ENCODE data around the gene WBP11. TPM values are rescaled to one million over a fixed set of nuclear protein-coding genes. Genes with fewer than 3 reads are reported as not detected.

The WBP11 gene
- polyA plus RNA-seq (2012; ENCODE audit: insufficient read depth, insufficient read length) = 118 TPM

DNA sequence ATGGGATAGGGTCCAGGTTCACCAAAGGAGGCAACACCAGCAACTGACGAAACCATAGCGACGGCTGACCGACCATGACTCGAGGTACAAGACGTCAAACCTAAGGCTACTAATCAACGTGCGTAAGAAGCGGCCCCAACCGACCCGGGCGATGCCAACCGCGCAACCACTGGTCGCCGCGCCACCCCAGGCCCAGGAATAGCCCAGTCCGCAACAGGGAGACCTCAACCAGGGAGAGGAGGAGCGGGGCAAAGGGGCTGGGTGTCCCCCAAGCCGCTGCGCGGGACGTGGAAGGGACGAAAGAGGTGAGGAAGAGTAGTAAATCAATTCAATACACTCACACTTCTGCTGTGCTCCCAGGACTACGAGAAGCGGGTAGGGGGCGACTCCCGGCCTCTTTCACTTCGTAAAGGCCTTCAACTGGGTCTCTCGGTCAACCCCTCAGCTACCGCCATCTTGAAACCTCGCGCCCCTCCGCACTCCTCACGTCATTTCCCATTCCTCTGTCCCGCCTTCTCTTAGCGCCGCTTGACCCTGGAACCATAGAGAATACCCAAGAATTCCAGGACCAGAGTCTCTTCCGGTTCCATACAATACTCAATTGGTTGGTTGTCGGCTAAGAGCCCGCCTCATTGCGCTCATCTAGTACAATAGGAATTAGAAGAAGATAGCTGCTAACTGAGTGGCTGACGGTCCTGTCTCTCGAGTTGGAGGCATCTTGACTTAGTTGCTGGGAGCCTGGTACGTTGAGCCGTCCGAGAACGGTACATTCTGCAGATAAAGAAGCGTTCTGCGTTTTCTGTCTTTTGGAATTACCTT lies at the start of gene WBP11, which contains the start of gene C12orf60:
Gene WBP11 (minus strand): TSS at position 468 of the 819 bp plus-strand sequence. CDS start 2,095 bp downstream, outside the sequence.
Gene C12orf60 (plus strand): TSS at position 660 of the 819 bp plus-strand sequence. CDS start 19,266 bp downstream, outside the sequence.
- H3K4me3 ChIP-seq (ENCODE audit: low read length) = peak within 1 kb of the TSS; percentile 94

DNA sequence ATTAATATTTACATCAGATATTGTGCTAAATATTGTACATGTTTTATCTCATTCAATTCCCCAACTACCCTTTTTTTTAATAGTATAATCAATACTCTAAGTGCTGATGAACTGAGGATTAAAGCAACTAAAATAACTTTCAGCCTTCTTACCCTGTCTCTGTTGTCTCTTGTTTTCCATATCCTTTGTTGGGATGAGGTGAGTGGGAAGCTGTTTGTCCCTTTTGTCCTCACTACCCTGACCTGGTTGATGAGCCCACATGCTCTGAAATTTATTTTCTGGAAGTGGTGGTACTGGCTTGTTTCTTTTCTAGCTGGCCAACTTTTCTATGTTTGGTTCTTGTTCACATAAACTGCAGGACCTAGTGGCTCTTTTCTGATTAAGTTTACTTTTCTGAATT lies 49.6 kb upstream of the WBP11 start:
- no peak overlapping the region for H3K4me3 ChIP-seq (ENCODE audit: low read length)
- no peak for DNase-seq (ENCODE audit: low read depth, low spot score)

More for the DNA sequence above, at the start of gene WBP11, which contains the start of gene C12orf60:
- DNase-seq (ENCODE audit: low read depth, low spot score) = peak; percentile 99

DNA sequence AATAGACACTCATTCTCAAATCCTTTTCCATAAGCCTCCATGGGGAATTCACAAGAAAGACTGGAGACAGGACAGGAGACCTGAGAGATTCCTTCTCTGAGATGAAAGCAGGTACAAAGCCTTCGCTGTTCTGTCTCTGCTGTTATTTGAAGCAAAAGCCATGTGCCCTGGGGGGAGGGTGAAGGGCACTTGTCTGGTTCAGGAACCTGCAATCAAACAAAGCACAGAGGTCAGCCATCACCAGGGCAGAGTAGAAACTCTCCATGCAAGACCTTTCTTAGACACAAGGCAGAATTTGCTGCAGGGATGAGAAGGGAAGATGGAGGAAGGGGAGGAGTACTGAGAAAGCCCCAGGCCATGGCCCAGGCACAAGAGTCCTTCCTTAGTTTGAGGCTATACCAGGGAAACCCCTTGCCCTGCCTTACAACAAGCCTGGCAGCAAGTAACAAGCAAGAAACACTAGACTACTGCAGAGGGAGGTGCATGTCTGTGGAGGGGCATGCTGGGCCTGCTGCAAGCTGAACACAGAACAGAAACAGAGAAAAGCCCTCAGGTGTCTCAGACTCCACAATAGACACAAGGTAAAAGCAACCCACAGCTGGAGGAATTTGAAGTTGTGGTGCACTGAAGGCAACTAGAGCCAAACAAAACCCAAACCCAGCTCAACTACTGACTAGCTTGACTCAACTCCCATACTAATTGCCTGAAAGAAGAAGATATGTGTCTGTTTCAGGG lies 47.8 kb upstream of the WBP11 start:
- no peak for DNase-seq (ENCODE audit: low read depth, low spot score)
- no peak overlapping the region for H3K4me3 ChIP-seq (ENCODE audit: low read length)

DNA sequence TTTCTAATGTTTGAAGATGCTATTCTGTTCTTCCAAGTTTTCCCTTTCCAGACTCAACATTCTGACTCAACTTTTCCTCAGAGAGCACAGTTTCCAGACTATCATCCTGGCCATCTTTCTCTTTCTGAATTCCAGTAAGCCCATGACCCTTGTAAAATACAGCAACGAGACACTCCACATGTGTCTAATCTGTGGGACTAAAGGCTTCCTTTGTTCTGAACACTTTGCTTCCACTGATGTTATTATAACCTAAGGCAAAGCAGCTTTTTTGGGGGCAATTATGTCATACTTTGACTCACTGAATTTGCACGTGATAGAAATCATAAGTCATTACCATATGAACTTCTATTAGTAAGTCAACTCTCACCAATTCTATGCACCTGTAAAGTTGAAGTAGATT lies 46.4 kb upstream of the WBP11 start:
- no peak overlapping the region for H3K4me3 ChIP-seq (ENCODE audit: low read length)
- DNase-seq (ENCODE audit: low read depth, low spot score) = no peak

DNA sequence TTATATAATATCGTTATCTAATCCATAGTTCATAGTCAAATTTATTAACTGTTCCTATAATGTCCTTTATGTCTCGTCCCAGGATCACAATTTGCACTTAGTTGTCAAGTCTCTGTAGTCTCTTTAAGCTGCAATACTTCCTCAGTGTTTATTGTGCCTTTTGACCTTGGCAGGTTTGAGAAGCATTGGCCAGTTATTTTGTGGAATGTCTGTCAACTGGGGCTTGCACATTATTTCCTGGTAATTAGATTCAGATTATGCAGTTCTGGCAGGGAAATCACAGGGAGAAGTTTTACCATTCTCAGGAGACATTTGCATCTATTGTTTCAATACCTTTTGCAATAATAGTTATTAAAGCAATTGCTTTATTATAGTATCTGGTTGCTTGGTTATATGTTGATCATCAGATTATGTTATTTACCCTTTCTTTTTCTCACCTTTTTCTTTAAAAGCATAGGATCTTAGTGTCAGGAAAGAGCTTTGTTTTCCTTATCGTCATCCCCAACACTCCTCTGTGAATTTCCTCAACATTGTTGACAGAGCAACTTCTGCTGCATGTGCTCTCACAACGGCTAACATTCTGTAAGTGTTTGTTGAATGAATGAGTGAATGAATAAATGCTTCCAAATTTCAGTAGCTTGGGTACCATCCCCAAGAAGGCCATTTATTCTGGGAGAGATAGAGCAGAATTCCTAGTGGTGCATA lies 43.8 kb upstream of the WBP11 start:
- no peak overlapping the region for H3K4me3 ChIP-seq (ENCODE audit: low read length)
- no peak for DNase-seq (ENCODE audit: low read depth, low spot score)

DNA sequence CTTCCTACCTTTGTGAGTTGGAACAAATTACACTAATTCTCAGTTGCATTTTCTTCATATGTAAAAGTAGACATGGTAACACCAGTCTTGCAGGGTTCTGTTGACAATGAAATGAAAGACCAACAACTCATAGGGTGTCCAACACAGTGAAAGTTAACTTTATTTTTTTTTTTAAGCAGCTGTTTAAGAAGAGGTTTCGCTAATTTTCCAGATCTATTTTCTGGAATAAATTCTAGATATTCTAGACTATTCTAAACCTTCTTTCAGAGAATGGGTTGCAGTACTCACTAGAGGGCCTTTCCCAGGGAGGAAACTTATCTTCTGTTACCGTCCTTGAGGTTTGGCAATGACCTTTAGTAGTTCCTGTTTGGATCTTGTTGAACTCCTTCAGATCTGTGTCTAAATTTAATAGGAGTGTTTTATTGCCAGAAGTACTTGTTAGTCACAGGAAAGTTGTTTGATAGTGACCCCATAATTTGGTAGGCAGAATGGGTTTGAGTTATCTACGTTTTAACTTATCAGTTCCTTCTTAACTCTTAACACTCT lies 42.8 kb upstream of the WBP11 start:
- no peak for DNase-seq (ENCODE audit: low read depth, low spot score)
- H3K4me3 ChIP-seq (ENCODE audit: low read length) = no peak overlapping the region

DNA sequence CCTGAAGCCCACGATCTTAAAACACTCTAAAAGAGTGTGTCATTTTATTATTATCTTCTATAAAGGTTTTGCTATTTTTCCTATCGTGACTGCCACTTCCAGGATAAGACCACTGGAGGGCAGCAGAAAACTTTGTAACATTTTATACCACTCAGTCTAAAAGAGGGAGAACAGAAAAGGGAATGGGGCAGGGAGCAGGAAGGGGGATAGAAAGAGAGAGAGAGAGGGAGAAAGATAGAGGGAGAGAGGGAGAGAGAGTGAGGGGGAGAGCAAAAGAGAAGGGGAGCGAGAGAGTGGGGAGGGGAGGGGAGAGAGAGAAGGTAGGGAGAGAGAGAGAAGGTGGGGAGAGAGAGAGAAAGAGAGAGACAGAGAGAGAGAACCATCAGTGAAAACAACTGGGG lies 42.1 kb upstream of the WBP11 start:
- peak; percentile 31 for DNase-seq (ENCODE audit: low read depth, low spot score)
- H3K4me3 ChIP-seq (ENCODE audit: low read length) = no peak overlapping the region

DNA sequence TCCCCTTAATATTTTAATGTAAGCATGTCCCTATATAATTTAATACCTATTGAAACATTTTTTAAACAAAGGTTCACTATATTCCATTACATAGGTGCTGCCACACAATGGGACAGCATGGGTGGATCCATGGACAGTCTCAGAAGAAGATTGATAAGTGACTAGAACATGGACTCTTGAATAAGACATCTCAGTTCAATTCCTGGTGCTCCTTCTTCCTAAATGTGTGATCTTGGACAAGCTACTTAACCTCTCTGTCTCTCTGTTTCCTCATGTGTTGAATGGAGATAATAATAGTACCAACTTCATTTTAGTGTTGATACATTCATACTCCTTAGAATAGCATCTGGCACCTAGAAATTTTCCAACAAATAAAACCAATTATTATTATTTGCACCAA lies 41.1 kb upstream of the WBP11 start:
- H3K4me3 ChIP-seq (ENCODE audit: low read length) = no peak overlapping the region
- DNase-seq (ENCODE audit: low read depth, low spot score) = no peak

DNA sequence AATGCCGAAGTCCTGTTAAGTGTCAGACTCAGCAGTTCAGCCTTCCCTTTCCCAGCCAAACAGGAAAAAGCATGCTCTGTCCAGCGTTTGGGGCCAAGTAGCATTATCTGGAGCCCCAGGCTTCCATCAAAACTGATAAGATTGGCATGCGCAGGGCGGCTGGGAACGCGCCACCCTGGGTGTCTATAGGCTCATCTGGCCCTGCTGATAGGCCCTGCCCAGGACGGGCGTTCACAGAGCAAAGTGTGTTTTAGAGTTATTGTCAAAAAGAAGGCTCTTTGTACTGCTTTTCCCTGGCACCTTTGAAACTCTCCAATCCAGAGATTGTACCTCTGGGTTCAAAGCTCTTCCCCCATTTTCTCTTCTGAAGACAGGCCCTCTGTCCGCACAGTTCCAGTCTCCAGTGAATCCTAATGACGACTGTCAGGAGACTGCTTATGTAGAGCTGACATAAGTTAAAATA lies 40.2 kb upstream of the WBP11 start, which contains the start of gene ART4:
Gene ART4 (minus strand): TSS at position 102 of the 463 bp plus-strand sequence. CDS start 413 bp downstream, outside the sequence.
- DNase-seq (ENCODE audit: low read depth, low spot score) = no peak
- no peak within 1 kb of the TSS for H3K4me3 ChIP-seq (ENCODE audit: low read length)

DNA sequence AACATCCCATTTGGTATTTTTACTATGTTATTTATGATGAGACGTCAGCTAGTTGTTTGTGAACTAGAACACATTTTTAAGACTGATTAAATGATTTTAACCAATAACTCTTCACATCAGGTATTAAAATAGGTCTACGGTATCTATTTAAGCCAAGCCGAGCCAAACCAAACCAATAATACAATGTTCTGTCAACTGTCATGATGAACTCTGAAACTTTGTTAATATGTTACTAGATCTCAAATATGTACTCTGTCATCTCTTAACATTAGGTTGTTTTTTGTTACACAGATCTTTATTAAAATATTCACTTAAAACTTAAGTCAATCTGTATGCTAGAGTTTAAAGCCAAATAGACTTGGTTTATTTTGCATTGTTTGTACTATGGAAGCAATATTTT lies 39.0 kb upstream of the WBP11 start:
- H3K4me3 ChIP-seq (ENCODE audit: low read length) = no peak overlapping the region
- no peak for DNase-seq (ENCODE audit: low read depth, low spot score)

DNA sequence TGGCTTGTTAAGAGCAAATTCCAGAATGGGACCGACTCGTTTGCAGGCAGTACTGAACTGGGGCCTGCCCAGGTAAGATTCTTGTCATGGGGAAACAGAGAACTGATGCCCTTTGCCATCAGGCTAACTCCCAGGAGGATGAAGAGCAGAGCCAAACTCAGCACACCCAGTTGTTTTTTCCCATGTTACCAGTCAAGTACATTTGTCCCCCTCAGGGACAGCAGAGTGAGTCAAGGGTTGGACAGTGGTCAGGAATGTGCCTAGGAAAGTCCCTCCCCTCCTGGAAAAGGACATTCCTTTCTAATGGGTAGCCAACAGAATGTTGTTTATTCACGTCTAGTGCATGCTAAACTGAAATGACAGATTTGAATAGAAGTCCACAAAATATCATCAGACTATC lies 38.5 kb upstream of the WBP11 start:
- DNase-seq (ENCODE audit: low read depth, low spot score) = no peak
- H3K4me3 ChIP-seq (ENCODE audit: low read length) = no peak overlapping the region

DNA sequence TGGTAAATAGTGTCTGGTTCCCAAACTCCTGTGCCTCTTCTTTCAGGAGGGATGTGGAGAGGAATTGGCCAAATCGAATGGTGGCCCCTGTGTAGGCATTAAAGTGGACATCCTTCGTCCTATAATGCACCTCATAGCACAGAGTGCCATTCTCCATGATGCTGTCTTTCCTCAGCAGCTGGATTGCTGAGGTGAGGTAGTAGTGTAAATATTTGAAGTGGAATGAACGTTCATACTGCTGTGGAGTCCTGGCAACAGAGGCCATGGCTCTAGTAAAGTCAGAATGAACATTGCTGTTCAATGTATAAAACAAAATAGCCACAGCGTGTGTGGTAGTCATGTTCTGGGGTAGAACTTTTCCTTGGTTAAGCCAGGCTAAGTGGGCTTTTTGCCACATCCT lies 37.3 kb upstream of the WBP11 start:
- H3K4me3 ChIP-seq (ENCODE audit: low read length) = no peak overlapping the region
- no peak for DNase-seq (ENCODE audit: low read depth, low spot score)

DNA sequence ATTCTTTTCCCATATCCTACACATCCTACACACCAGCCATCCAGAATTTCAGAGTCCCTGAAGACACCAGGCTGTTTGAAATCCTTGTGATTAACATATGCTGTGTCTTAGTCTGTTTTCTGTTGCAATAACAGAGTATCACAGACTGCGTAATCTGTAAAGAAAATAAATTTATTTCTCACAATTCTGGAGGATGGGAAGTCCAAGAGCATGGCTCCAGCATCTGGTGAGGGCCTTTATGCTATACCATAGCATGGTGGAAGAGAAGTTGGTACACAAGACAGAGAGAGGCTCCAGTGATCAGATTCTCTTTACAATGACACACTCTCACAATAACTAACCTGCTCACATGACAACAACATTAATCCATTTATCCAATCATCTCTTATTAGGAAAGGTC lies 36.0 kb upstream of the WBP11 start:
- H3K4me3 ChIP-seq (ENCODE audit: low read length) = no peak overlapping the region
- DNase-seq (ENCODE audit: low read depth, low spot score) = no peak

DNA sequence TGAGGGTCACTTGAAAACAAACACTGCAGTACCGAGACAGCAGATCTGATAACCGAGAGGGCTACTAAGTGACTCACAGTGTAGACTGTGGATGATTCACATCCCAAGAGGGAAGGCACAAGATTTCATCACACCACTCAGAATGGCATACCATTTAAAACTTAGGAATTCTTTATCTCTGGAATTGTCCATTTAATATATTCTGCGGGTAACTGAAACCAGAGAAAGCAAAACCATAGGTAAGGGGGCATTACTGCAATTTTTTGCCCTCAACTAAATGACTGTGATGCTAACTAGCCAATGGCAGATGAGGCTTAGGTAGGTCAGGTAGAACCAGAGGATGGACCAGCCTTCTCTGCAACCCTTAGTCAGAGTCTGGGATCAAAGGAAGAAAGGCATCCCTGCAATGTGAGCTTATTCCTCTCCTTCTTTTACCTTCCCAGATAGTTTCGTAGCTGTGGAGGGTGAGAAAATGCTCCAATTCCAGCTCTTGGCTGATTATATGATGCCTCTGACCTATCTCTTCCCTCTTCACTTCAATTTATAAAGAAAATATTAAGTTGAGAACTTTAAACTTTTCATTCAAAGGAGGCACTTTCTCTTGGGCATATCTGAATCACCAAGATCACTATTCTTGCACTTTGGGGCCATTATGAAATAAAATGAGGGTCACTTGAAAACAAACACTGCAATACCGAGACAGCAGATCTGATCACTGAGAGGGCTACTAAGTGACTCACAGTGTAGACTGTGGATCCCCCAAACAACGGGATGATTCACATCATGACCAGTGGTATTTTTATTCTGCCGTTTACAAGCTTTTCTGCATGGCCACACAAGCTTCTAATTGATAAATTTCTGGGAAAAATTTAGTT lies 33.3 kb upstream of the WBP11 start:
- no peak overlapping the region for H3K4me3 ChIP-seq (ENCODE audit: low read length)
- DNase-seq (ENCODE audit: low read depth, low spot score) = no peak

DNA sequence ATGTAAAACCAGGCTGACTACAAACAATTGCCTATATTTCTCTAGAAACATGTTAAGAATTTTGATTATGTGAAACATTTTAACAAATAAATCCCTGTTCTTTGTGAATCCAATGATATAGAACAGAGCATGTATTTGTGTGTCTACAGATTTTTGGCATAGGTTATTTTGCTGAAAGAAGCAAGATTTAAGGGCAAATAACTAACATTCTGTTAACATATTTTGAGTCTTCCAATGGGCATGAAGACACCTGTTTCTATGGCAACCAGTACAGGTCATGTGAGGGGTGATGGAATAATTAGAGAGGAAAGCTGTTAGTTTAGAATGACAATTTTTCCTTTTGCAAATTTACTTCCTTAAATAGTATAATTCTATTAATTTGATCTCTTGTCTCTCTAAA lies 31.2 kb upstream of the WBP11 start:
- no peak for DNase-seq (ENCODE audit: low read depth, low spot score)
- no peak overlapping the region for H3K4me3 ChIP-seq (ENCODE audit: low read length)

DNA sequence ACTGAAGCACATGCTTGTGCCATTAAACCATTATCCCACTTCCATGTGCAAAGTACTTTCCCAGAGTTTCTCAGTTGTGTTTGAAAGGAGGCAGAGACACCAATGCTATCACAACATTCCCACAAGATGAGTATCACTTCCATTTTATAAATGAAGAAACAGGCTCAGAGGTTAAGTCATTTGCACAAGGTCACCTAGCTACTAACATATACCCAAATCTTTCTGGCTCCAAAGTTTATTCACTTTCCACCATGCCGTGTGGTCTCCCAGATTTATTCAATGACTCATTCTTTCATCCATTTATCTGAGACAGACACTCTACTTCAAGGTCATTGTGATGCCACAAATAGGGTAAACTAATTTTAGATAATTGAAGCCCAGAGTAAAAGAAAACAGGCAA lies 30.7 kb upstream of the WBP11 start:
- H3K4me3 ChIP-seq (ENCODE audit: low read length) = no peak overlapping the region
- no peak for DNase-seq (ENCODE audit: low read depth, low spot score)

DNA sequence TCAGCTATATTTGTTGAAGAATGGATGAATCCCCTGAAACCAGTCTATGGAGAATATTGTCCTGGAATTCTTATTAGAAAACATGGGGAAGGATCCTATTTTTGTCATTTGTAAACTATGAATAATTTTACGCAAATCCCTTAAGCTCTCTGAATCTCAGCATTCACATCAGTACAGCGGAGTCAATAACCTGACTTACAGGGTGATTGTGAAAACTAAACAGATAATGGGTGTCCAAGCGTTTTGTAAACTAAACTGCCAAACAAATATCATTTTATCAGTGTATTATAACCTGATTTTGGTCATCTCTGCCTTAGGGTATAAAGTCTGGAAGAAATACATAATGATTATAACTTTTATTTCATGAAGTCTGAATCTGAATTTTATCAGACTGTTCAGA lies 30.1 kb upstream of the WBP11 start:
- no peak for DNase-seq (ENCODE audit: low read depth, low spot score)
- H3K4me3 ChIP-seq (ENCODE audit: low read length) = no peak overlapping the region

DNA sequence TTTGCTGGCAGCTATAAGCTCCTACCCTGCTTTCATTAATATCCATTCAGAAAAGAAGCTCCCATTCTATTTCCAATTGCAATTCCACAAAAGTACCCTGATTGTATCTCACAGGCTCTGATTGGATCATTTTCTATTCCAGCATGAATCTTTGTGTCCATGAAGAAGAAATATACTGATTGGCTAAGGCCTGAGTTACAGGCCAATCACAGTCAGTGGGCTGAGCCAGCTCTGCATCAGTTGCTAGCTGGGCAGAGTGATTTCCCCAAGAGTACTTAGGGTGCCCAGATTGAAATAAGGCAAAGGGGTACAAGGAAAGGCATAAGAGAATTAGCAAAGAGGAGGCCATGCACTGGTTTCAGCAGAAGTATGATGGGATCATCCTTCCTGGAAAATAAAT lies 25.6 kb upstream of the WBP11 start:
- DNase-seq (ENCODE audit: low read depth, low spot score) = peak; percentile 28
- H3K4me3 ChIP-seq (ENCODE audit: low read length) = no peak overlapping the region
